SK-N-SH (cell line): ENCODE results near the gene FDXR. TPM values are rescaled to one million over a fixed set of nuclear protein-coding genes. Genes with fewer than 3 reads are reported as not detected.

ENCODE experiments used
- CTCF ChIA-PET: fragments of 300-600, 350-600 bp; formaldehyde crosslinking; extraction: SDS; loops from one replicate; lab custom pipeline; 2021; lab: Yijun Ruan, JAX
- POLR2A ChIA-PET: fragments of 350-600 bp; sonication (Branson Sonifier 250); formaldehyde crosslinking; extraction: SDS; loops from one replicate; lab custom pipeline; 2020; ENCODE audit warnings: antibody characterized with exemption, inconsistent platforms; lab: Yijun Ruan, JAX
- DNase-seq: peaks from one replicate; pipeline ENCODE4 v3.0.0; 2012
- H2AFZ ChIP-seq: fragments of 200-600 bp; sonication (generic); 2 replicates; pipeline ENCODE4 v1.8.1; 2016; ENCODE audit warnings: antibody characterized with exemption, mild to moderate bottlenecking, low read depth
- H3F3A ChIP-seq: fragments of 200-600 bp; sonication (generic); replicated peaks from 2 replicates; pipeline ENCODE3; 2016; ENCODE audit warnings: antibody characterized with exemption, mild to moderate bottlenecking; ENCODE audit not compliant: insufficient read depth
- H3K27ac ChIP-seq, 2 experiments: fragments of 200-500 bp in 1 of 2; fragments of 200-600 bp in 1 of 2; sonication (Bioruptor generic) in 1 of 2; sonication (generic), shearing (Covaris generic) in 1 of 2; 2 replicates each; pipeline versions ENCODE4 v1.5.1 to v1.6.1; 2014 to 2016; ENCODE audit warnings: low read depth in 2 of 2, inconsistent platforms in 1 of 2, low read length in 1 of 2, mild to moderate bottlenecking in 1 of 2, mixed read lengths in 1 of 2
- H3K27me3 ChIP-seq: fragments of 200-600 bp; sonication (generic), shearing (Covaris generic); 2 replicates; pipeline ENCODE4 v1.6.1; 2016; ENCODE audit warnings: mixed run types; ENCODE audit not compliant: insufficient read depth
- H3K36me3 ChIP-seq, 2 experiments: fragments of 200-500 bp in 1 of 2; fragments of 200-600 bp in 1 of 2; sonication (Bioruptor generic) in 1 of 2; sonication (generic) in 1 of 2; replicated peaks in 1 of 2; 2 replicates each; pipeline versions ENCODE3 to v1.5.1; 2014 to 2016; ENCODE audit warnings: low read length in 1 of 2, mild to moderate bottlenecking in 1 of 2; ENCODE audit not compliant: insufficient read depth in 2 of 2, control insufficient read depth in 1 of 2
- H3K4me1 ChIP-seq, 2 experiments: fragments of 200-500 bp in 1 of 2; fragments of 200-600 bp in 1 of 2; sonication (Bioruptor generic) in 1 of 2; sonication (generic), shearing (Covaris generic) in 1 of 2; 2 replicates each; pipeline versions ENCODE4 v1.5.1 to v1.6.1; 2014 to 2016; ENCODE audit warnings: low read depth in 1 of 2, low read length in 1 of 2, mixed run types in 1 of 2; ENCODE audit not compliant: insufficient read depth in 2 of 2, control insufficient read depth in 1 of 2
- H3K4me2 ChIP-seq: fragments of 200-600 bp; sonication (generic), shearing (Covaris generic); 2 replicates; pipeline ENCODE4 v1.6.1; 2017; ENCODE audit warnings: mixed run types
- H3K4me3 ChIP-seq, 2 experiments: fragments of 200-500 bp in 1 of 2; fragments of 200-600 bp in 1 of 2; sonication (Bioruptor generic) in 1 of 2; sonication (generic), shearing (Covaris generic) in 1 of 2; 2 replicates each; pipeline versions ENCODE4 v1.5.1 to v1.8.1; 2014 to 2016; ENCODE audit warnings: low read depth in 2 of 2, inconsistent platforms in 1 of 2, low read length in 1 of 2, mild to moderate bottlenecking in 1 of 2, mixed read lengths in 1 of 2, moderate library complexity in 1 of 2
- H3K79me2 ChIP-seq: fragments of 200-600 bp; sonication (generic); 2 replicates; pipeline ENCODE4 v1.8.1; 2017; ENCODE audit warnings: mild to moderate bottlenecking; ENCODE audit not compliant: insufficient read depth
- H3K9ac ChIP-seq: fragments of 200-600 bp; sonication (generic); 2 replicates; pipeline ENCODE4 v1.6.1; 2017; ENCODE audit warnings: mixed run types
- H3K9me2 ChIP-seq: fragments of 200-600 bp; sonication (generic); 2 replicates; pipeline ENCODE4 v1.6.1; 2017; ENCODE audit warnings: mixed run types
- H3K9me3 ChIP-seq: fragments of 200-600 bp; sonication (generic); 2 replicates; pipeline ENCODE4 v1.6.1; 2017; ENCODE audit warnings: mixed run types, mild to moderate bottlenecking, moderate library complexity
- H4K20me1 ChIP-seq: fragments of 200-600 bp; sonication (generic); 2 replicates; pipeline ENCODE4 v1.6.1; 2017; ENCODE audit warnings: mild to moderate bottlenecking, mixed run types; ENCODE audit not compliant: insufficient read depth
- ELF1 ChIP-seq: IDR thresholded peaks from 2 replicates; pipeline ENCODE4 v1.4.0; 2012
- EP300 ChIP-seq, 2 experiments: IDR thresholded peaks; 2 replicates each; pipeline versions ENCODE4 v1.4.0 to v1.6.1; 2012; ENCODE audit warnings: borderline replicate concordance in 1 of 2, low read depth in 1 of 2, low read length in 1 of 2
- FOSL2 ChIP-seq: IDR thresholded peaks from 2 replicates; pipeline ENCODE4 v1.4.0; 2012; ENCODE audit warnings: low read depth, mild to moderate bottlenecking, moderate library complexity, borderline replicate concordance
- FOXJ3 ChIP-seq: sonication (generic); formaldehyde crosslinking; IDR thresholded peaks from 2 replicates; pipeline ENCODE4 v1.5.1; 2020; ENCODE audit warnings: mild to moderate bottlenecking, missing genetic modification reagents
- FOXM1 ChIP-seq: IDR thresholded peaks from 2 replicates; pipeline ENCODE4 v1.4.0; 2012; ENCODE audit warnings: low read depth, mild to moderate bottlenecking
- GATA2 ChIP-seq: sonication (generic); formaldehyde crosslinking; IDR thresholded peaks from 2 replicates; pipeline ENCODE4 v1.5.0; 2020; ENCODE audit warnings: mild to moderate bottlenecking, missing genetic modification reagents
- IRF3 ChIP-seq: fragments of 150-350 bp; IDR thresholded peaks from 2 replicates; pipeline ENCODE4 v1.6.1; 2016; ENCODE audit warnings: mild to moderate bottlenecking, low read depth, low read length
- JUND ChIP-seq: IDR thresholded peaks from 2 replicates; pipeline ENCODE4 v1.4.0; 2012
- NFIC ChIP-seq: IDR thresholded peaks from 2 replicates; pipeline ENCODE4 v1.4.0; 2012; ENCODE audit warnings: borderline replicate concordance
- NRF1 ChIP-seq: IDR thresholded peaks from 2 replicates; pipeline ENCODE4 v1.6.1; 2012; ENCODE audit warnings: low read depth, mild to moderate bottlenecking, low read length
- RAD21 ChIP-seq: IDR thresholded peaks from 2 replicates; pipeline ENCODE4 v1.6.1; 2012; ENCODE audit warnings: mild to moderate bottlenecking, low read length
- REST ChIP-seq: IDR thresholded peaks from 2 replicates; pipeline ENCODE4 v1.6.1; 2012; ENCODE audit warnings: mild to moderate bottlenecking, low read depth, low read length, moderate library complexity
- RFX5 ChIP-seq: IDR thresholded peaks from 2 replicates; pipeline ENCODE4 v1.6.1; 2012; ENCODE audit warnings: mild to moderate bottlenecking, improper control_type of control experiment, low read length
- TEAD4 ChIP-seq: IDR thresholded peaks from 2 replicates; pipeline ENCODE4 v1.4.0; 2012; ENCODE audit warnings: mild to moderate bottlenecking, borderline replicate concordance; ENCODE audit not compliant: insufficient read depth
- USF2 ChIP-seq: fragments of 150-350 bp; IDR thresholded peaks from 2 replicates; pipeline ENCODE4 v1.6.1; 2017; ENCODE audit warnings: antibody characterized with exemption, low read length, low read depth, borderline replicate concordance
- YY1 ChIP-seq: IDR thresholded peaks from 2 replicates; pipeline ENCODE4 v1.4.0; 2012; ENCODE audit warnings: low read depth, mild to moderate bottlenecking
- ZBTB33 ChIP-seq: IDR thresholded peaks from 2 replicates; pipeline ENCODE4 v1.4.0; 2012; ENCODE audit warnings: low read depth, borderline replicate concordance
- WGBS: methylation state at CpG from one replicate; pipeline ENCODE4 v1.1.6; 2017; ENCODE audit warnings: low lambda C conversion rate; 5-methylcytosine and 5-hydroxymethylcytosine counted together
- polyA plus RNA-seq, 3 experiments: library from polyadenylated mRNA; depleted of rRNA; stranded (reverse); fragments of >200 nt; gene quantifications; 2 replicates each; pipeline ENCODE4 v1.2.3, GENCODE V29; 2012

Gene FDXR
- polyA plus RNA-seq, 1 of the 3 experiments (the other 2 are of a cell fraction), result 86.7 TPM

- no peak for DNase-seq
- TF ChIP-seq USF2, result no peak
- no peak for TF ChIP-seq RFX5
- TF ChIP-seq IRF3, result no peak
- no peak for TF ChIP-seq FOSL2
- TF ChIP-seq FOXJ3, result no peak
- TF ChIP-seq ZBTB33, result no peak
- TF ChIP-seq NFIC, result no peak
- TF ChIP-seq RAD21, result no peak
- TF ChIP-seq FOXM1, result no peak
- no peak for TF ChIP-seq EP300 (IDR thresholded peaks at IDR 0.05; ENCODE audit: borderline replicate concordance in 1 of 2, low read depth in 1 of 2, low read length in 1 of 2)
- TF ChIP-seq REST, result no peak
- no peak for TF ChIP-seq ELF1
- no peak for TF ChIP-seq GATA2 (CRISPR knock-in tag)
- TF ChIP-seq YY1, result no peak
- no peak for TF ChIP-seq JUND
- no peak for TF ChIP-seq TEAD4
- no peak for TF ChIP-seq NRF1
- ChIA-PET POLR2A (no interaction called here), CTCF (interaction anchor here (1.0 to 98.1 kb wide), 12 partner anchors 7 to 309 kb away, joined by 3 to 3869 read pairs (median 8); partner anchors contain the start of genes FDXR, GRIN2C, NAT9 and NHERF1)
- Histone ChIP-seq H3K4me2 (no peak overlapping the region), H3K9me2 (no peaks in the 10 kb centered on the region), H3K27me3 (peaks cover 5% of the 10 kb centered on the region; the same call in 1 of the 2 replicates), H3K36me3 (peaks cover 10 to 31% of the 10 kb centered on the region in 2 experiments), H3F3A (peaks cover 6% of the 10 kb centered on the region), H3K9ac (no peak overlapping the region), H3K79me2 (peaks cover 4% of the 10 kb centered on the region; the same call in 1 of the 2 replicates), H4K20me1 (peaks cover 28% of the 10 kb centered on the region), H3K4me3 (no peak overlapping the region), H3K4me1 (peaks cover 5 to 8% of the 10 kb centered on the region in 2 experiments; a peak in 2 of 4 replicates), H3K27ac (no peak overlapping the region), H3K9me3 (no peaks in the 10 kb centered on the region), H2AFZ (no peak overlapping the region)
- 75% methylated on average over 14 of the region's 19 CpGs for WGBS
Observed at GRCh38 chr17:74866198-74866835, 6.5 kb downstream of the FDXR start.
